ENCODE measurements around the gene AMBRA1. TPM values are rescaled to one million over a fixed set of nuclear protein-coding genes. Genes with fewer than 3 reads are reported as not detected.
"Not testable (repeated sequence)": the region's sequence is repeated elsewhere in the genome, so short reads cannot be mapped to it uniquely, and the experiment has no call there.

AMBRA1 gene
- total and polyA plus RNA-seq, 8 donors, result 6.8 to 18.7 (median 11.1) TPM

DNA sequence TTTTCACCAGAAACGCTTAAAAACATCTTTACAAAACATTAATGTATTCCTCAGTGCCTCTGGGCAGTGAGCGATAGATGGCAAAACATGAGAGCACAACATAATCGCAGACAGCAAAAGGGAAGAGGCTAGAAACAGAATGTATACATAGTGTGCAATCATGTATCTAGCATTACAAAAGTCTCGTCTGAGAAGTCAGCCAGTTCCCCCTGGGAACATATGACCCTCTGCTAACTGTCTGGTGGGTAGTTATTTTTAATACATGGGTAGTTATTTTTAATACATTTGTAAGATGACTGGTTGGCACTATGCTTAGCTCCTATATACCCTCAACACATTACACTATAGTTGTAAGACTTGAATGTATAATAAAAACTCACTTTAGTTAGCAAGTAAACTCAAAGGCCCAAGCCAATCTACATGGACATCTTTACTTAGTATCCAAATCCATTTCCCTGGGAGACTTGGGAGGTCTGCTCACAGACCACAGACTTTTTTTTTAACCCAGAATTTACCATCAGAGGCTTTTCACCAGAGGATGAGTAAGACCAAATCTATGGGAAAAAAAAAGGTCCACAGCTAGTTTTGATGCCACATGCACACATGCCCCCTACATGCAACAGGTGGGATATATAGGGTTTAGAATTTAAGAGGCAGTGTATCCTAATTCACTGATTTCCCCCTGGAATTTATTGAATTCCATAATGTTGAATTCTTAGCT is 71.7 kb downstream of the AMBRA1 start:
- TF ChIP-seq, protein P1, sequence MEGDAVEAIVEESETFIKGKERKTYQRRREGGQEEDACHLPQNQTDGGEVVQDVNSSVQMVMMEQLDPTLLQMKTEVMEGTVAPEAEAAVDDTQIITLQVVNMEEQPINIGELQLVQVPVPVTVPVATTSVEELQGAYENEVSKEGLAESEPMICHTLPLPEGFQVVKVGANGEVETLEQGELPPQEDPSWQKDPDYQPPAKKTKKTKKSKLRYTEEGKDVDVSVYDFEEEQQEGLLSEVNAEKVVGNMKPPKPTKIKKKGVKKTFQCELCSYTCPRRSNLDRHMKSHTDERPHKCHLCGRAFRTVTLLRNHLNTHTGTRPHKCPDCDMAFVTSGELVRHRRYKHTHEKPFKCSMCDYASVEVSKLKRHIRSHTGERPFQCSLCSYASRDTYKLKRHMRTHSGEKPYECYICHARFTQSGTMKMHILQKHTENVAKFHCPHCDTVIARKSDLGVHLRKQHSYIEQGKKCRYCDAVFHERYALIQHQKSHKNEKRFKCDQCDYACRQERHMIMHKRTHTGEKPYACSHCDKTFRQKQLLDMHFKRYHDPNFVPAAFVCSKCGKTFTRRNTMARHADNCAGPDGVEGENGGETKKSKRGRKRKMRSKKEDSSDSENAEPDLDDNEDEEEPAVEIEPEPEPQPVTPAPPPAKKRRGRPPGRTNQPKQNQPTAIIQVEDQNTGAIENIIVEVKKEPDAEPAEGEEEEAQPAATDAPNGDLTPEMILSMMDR (IDR thresholded peaks at IDR 0.05), result no peak
- ATAC-seq, result peak in 1 of 4 donors; percentile 55
- H3K4me3 ChIP-seq, result no peak overlapping the region
- DNase-seq, result no peak
- intact Hi-C loops (cut with DNase I), result no loop called here
- no peaks in the 10 kb centered on the region for H3K36me3 ChIP-seq
- H3K27ac ChIP-seq, result peak overlapping the region in 1 of 4 donors; percentile 34
- H3K27me3 ChIP-seq, result no peaks in the 10 kb centered on the region
- no peak for FAIRE-seq
- H3K4me1 ChIP-seq, result peaks cover 0 to 17% (median 5%) of the 10 kb centered on the region in 3 donors
- no peaks in the 10 kb centered on the region for H3K9me3 ChIP-seq
- WGBS, 2 donors, result 89 to 92% methylated on average over 4 of the region's 4 CpGs

DNA sequence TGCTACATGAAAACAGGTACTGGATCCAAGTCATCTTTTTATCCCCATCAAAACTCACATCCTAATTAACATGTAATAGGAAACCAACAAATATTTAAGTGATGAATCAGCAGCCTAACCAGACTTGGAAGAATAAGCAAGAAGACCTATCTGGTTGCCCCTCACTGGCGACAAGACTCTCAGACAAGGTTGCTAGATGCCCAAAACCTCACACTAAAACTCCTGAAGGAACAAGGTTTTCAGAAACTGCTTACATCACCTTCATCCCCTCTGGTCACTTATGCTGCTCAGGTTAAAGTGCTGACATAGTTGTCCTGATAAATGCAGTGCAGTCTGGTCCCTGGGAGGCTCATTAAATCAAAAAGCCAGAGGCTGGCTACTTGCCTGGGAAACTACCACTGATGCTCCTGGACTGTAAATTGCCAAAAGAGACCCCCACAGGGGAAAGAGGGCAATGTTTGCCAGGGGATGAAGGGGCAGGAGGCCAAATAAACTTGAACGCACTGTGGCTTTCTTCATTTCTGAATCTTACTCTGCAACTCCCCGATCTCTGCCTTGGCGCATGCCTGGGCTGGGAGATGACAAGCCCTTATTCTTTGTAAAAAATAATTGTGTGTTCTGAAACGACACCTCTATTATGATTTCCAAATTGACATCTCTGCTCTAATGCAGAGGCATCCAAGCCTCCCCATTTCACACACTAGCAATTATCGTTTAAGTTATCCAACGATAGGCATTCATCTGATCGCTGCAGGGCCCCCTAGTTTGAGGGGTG is 72.7 kb downstream of the AMBRA1 start:
- no peak for FAIRE-seq
- no peak overlapping the region for H3K27ac ChIP-seq
- intact Hi-C loops (cut with DNase I), result no loop called here

DNA sequence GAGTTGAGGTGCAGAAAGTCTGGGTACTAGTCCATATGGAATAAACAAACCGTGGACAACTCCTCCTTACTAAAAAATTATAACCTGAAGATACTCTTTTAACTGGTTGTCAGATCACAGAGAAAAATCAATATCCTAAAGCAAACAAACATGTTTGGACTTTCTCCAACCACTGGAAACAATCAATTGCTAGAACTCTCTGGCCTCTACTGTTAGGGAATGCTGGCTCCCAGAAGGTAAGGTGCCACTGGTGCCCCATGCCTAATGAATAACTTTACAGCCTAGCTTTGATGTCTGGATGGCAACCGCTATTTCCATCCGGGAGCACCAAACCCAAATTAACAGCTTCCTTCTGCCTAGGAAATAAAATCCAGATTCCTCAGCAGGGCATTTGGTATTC is 74.5 kb downstream of the AMBRA1 start:
- Histone ChIP-seq H3K4me3 (no peak overlapping the region), H3K27ac (no peak overlapping the region), H3K27me3 (no peaks in the 10 kb centered on the region), H3K36me3 (no peaks in the 10 kb centered on the region), H3K9me3 (no peaks in the 10 kb centered on the region), H3K4me1 (peaks cover 0 to 16% (median 5%) of the 10 kb centered on the region in 3 donors)
- intact Hi-C loops (cut with DNase I), result no loop called here
- TF ChIP-seq, protein P1 (IDR thresholded peaks at IDR 0.05), result no peak
- WGBS, 2 donors, result 31 to 33% methylated on average over 3 of the region's 3 CpGs
- DNase-seq (no peak), FAIRE-seq (no peak), ATAC-seq (peak; percentile 28 to 70 (median 54))

More for the DNA sequence above, 72.7 kb downstream of the AMBRA1 start:
- TF ChIP-seq, protein P1 (IDR thresholded peaks at IDR 0.05), result no peak
- no peak for ATAC-seq
- H3K9me3 ChIP-seq, result no peaks in the 10 kb centered on the region
- no peak for DNase-seq
- WGBS, 2 donors, result 92% methylated on average over 8 of the region's 8 CpGs
- H3K4me3 ChIP-seq, result no peak overlapping the region
- H3K4me1 ChIP-seq, result peaks cover 0 to 17% (median 5%) of the 10 kb centered on the region in 3 donors
- H3K27me3 ChIP-seq, result no peaks in the 10 kb centered on the region
- no peaks in the 10 kb centered on the region for H3K36me3 ChIP-seq

DNA sequence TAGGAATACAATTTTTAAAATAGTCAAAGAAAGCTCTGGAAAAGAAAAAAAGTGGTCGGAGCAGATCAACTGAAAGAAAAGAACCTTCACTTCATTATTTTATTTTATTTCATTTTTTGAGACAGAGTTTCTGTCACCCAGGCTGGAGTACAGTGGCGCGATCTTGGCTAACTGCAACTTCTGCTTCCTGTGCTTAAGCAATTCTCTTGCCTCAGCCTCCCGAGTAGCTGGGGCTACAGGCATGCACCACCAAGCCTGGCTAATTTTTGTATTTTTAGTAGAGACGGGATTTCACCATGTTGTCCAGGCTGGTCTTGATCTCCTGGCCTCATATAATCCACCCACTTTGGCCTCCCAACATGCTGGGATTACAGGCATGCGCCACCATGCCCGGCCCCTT is 74.9 kb downstream of the AMBRA1 start:
- H3K4me3 ChIP-seq; intact Hi-C loops (cut with DNase I); H3K27ac ChIP-seq; H3K36me3 ChIP-seq; DNase-seq; H3K27me3 ChIP-seq; H3K9me3 ChIP-seq; FAIRE-seq: not testable (repeated sequence)
- H3K4me1 ChIP-seq, result peaks cover 0 to 14% (median 5%) of the 10 kb centered on the region in 3 donors
- 90 to 91% methylated on average over 7 of the region's 7 CpGs for WGBS, 2 donors
- ATAC-seq, result peak in 1 of 4 donors; percentile 14

DNA sequence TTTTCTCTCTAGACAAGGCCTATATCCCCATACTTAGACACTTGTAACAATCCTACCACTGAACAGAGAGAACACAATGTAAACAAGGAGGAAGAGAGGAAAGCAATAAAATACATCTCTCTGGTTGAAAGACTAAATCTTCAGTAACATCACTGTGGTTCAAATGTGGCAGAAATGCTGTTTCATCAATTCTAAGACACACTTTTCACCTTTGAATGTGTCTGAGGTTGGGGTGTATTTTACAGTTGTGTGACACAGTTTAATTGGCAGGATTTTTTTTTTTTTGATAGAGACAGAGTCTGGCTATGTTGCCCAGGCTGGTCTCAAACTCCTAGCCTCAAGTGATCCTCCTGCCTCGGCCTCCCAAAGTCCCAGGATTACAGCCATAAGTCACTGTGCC is 79.5 kb downstream of the AMBRA1 start:
- DNase-seq (no peak), FAIRE-seq (no peak), ATAC-seq (no peak)
- Histone ChIP-seq H3K27me3 (no peaks in the 10 kb centered on the region), H3K4me3 (no peak overlapping the region), H3K4me1 (peaks cover 0 to 5% (median 0%) of the 10 kb centered on the region in 3 donors), H3K9me3 (no peaks in the 10 kb centered on the region), H3K27ac (no peak overlapping the region), H3K36me3 (no peaks in the 10 kb centered on the region)
- TF ChIP-seq, protein P1 (IDR thresholded peaks at IDR 0.05), result no peak
- 87 to 88% methylated on average over 1 of the region's 1 CpG for WGBS, 2 donors
- intact Hi-C loops (cut with DNase I), result no loop called here

Data from pancreas (tissue), 10 donors.